Measurements from ENCODE around the gene NEU1. TPM values are rescaled to one million over a fixed set of nuclear protein-coding genes. Genes with fewer than 3 reads are reported as not detected.

NEU1 gene
- total RNA-seq, 1 donor from 2014 or later, result 21.3 TPM

GRCh38 chr6:31887173-31888007 lies 24.8 kb upstream of the NEU1 start:
- Mint-ChIP-seq H3K4me1 (ENCODE audit: low read depth) (no peaks in the 10 kb centered on the region), H3K4me3 (ENCODE audit: low read depth) (no peak overlapping the region), H3K36me3 (ENCODE audit: low read depth) (peaks cover 67% of the 10 kb centered on the region), H3K9me3 (no peaks in the 10 kb centered on the region), H3K27ac (no peak overlapping the region), H3K27me3 (ENCODE audit: low read depth) (no peaks in the 10 kb centered on the region)
- DNase-seq (ENCODE audit: low spot score), result no peak
- intact Hi-C loops (cut with micrococcal nuclease), result no loop called here

- no peaks in the 10 kb centered on the region for H3K4me1 Mint-ChIP-seq (ENCODE audit: low read depth)
- no peaks in the 10 kb centered on the region for H3K9me3 Mint-ChIP-seq
- no peaks in the 10 kb centered on the region for H3K27me3 Mint-ChIP-seq (ENCODE audit: low read depth)
- DNase-seq (ENCODE audit: low spot score), result no peak
- H3K27ac Mint-ChIP-seq, result no peak overlapping the region
- no peak overlapping the region for H3K4me3 Mint-ChIP-seq (ENCODE audit: low read depth)
- intact Hi-C loops (cut with micrococcal nuclease), result no loop called here
- peaks cover 64% of the 10 kb centered on the region for H3K36me3 Mint-ChIP-seq (ENCODE audit: low read depth)
These were observed 23.9 kb upstream of the NEU1 start for GRCh38 chr6:31886541-31886991.

DNA sequence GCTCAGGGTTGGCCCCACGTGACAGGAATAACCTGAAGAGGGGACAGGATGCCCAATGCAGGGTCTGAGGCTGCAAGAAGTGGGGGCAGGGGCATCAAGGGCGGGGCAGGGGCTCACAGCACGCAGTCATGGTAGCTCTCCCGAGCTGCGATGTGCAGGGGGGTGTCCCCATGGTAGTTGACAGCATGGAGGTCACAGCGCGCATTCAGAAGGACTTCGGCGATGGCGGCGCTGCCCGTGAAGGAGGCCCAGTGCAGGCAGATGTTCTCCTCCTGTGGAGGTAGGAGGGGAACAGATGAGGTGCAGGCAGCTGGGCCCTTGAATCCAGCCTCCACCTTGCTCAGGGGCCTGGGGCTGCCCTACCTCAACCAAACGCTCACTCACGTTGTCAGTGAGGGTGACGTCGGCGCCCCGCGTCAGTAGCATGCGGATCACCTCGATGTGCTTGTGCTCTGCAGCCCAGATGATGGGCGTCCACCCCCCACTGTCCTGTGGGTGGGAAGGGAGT lies 22.0 kb upstream of the NEU1 start:
- H3K27me3 Mint-ChIP-seq (ENCODE audit: low read depth), result no peaks in the 10 kb centered on the region
- no peaks in the 10 kb centered on the region for H3K9me3 Mint-ChIP-seq
- peaks cover 66% of the 10 kb centered on the region for H3K36me3 Mint-ChIP-seq (ENCODE audit: low read depth)
- intact Hi-C loops (cut with micrococcal nuclease), result no loop called here
- no peak overlapping the region for H3K27ac Mint-ChIP-seq
- no peak overlapping the region for H3K4me3 Mint-ChIP-seq (ENCODE audit: low read depth)
- DNase-seq (ENCODE audit: low spot score), result no peak
- no peaks in the 10 kb centered on the region for H3K4me1 Mint-ChIP-seq (ENCODE audit: low read depth)

- Mint-ChIP-seq H3K27me3 (ENCODE audit: low read depth) (no peaks in the 10 kb centered on the region), H3K4me3 (ENCODE audit: low read depth) (no peak overlapping the region), H3K27ac (no peak overlapping the region), H3K36me3 (ENCODE audit: low read depth) (peaks cover 60% of the 10 kb centered on the region), H3K9me3 (no peaks in the 10 kb centered on the region), H3K4me1 (ENCODE audit: low read depth) (no peaks in the 10 kb centered on the region)
- no peak for DNase-seq (ENCODE audit: low spot score)
- intact Hi-C loops (cut with micrococcal nuclease), result no loop called here
These were observed 21.1 kb upstream of the NEU1 start for GRCh38 chr6:31883676-31884075.

- Mint-ChIP-seq H3K27me3 (ENCODE audit: low read depth) (no peaks in the 10 kb centered on the region), H3K27ac (no peak overlapping the region), H3K9me3 (no peaks in the 10 kb centered on the region), H3K4me3 (ENCODE audit: low read depth) (no peak overlapping the region), H3K4me1 (ENCODE audit: low read depth) (no peaks in the 10 kb centered on the region), H3K36me3 (ENCODE audit: low read depth) (peaks cover 56% of the 10 kb centered on the region)
- DNase-seq (ENCODE audit: low spot score), result no peak
- intact Hi-C loops (cut with micrococcal nuclease), result no loop called here
These were observed 19.7 kb upstream of the NEU1 start for GRCh38 chr6:31882344-31882743.

GRCh38 chr6:31881136-31881859 lies 18.7 kb upstream of the NEU1 start:
- Mint-ChIP-seq H3K27ac (no peak overlapping the region), H3K4me3 (ENCODE audit: low read depth) (no peak overlapping the region), H3K36me3 (ENCODE audit: low read depth) (peaks cover 48% of the 10 kb centered on the region), H3K9me3 (no peaks in the 10 kb centered on the region), H3K27me3 (ENCODE audit: low read depth) (no peaks in the 10 kb centered on the region), H3K4me1 (ENCODE audit: low read depth) (no peaks in the 10 kb centered on the region)
- intact Hi-C loops (cut with micrococcal nuclease), result no loop called here
- DNase-seq (ENCODE audit: low spot score), result no peak

GRCh38 chr6:31880616-31881015 lies 18.0 kb upstream of the NEU1 start:
- Mint-ChIP-seq H3K36me3 (ENCODE audit: low read depth) (peaks cover 43% of the 10 kb centered on the region), H3K9me3 (no peaks in the 10 kb centered on the region), H3K27ac (no peak overlapping the region), H3K4me3 (ENCODE audit: low read depth) (no peak overlapping the region), H3K4me1 (ENCODE audit: low read depth) (peaks cover 2% of the 10 kb centered on the region), H3K27me3 (ENCODE audit: low read depth) (no peaks in the 10 kb centered on the region)
- intact Hi-C loops (cut with micrococcal nuclease), result no loop called here
- no peak for DNase-seq (ENCODE audit: low spot score)

DNA sequence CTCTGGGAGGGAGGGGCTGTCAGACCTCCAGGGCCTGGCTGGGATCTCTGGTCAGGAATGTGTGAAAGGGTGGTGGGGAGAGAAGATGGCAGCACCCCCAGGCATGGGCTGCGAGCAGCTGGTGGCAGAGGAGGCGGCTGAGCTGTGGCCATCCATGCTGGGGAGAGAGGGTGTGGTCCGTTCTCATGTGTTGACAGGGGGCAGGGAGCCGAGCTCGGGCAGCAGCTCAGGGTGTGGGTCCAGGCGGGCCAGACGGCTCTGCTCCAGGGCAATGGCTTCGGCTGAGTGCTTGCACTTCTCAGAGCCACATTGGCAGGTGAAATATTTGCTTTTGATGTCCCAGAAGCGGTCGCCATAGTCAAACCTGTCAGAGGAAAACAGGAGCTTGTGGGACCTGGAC lies 17.3 kb upstream of the NEU1 start:
- peaks cover 36% of the 10 kb centered on the region for H3K36me3 Mint-ChIP-seq (ENCODE audit: low read depth)
- H3K27me3 Mint-ChIP-seq (ENCODE audit: low read depth), result no peaks in the 10 kb centered on the region
- H3K4me3 Mint-ChIP-seq (ENCODE audit: low read depth), result no peak overlapping the region
- DNase-seq (ENCODE audit: low spot score), result no peak
- H3K4me1 Mint-ChIP-seq (ENCODE audit: low read depth), result peaks cover 4% of the 10 kb centered on the region
- intact Hi-C loops (cut with micrococcal nuclease), result no loop called here
- no peaks in the 10 kb centered on the region for H3K9me3 Mint-ChIP-seq
- no peak overlapping the region for H3K27ac Mint-ChIP-seq

GRCh38 chr6:31879143-31879542 lies 16.5 kb upstream of the NEU1 start:
- H3K4me1 Mint-ChIP-seq (ENCODE audit: low read depth), result peaks cover 4% of the 10 kb centered on the region
- H3K4me3 Mint-ChIP-seq (ENCODE audit: low read depth), result no peak overlapping the region
- H3K27ac Mint-ChIP-seq, result no peak overlapping the region
- no peaks in the 10 kb centered on the region for H3K9me3 Mint-ChIP-seq
- H3K27me3 Mint-ChIP-seq (ENCODE audit: low read depth), result no peaks in the 10 kb centered on the region
- DNase-seq (ENCODE audit: low spot score), result no peak
- intact Hi-C loops (cut with micrococcal nuclease), result no loop called here
- H3K36me3 Mint-ChIP-seq (ENCODE audit: low read depth), result peaks cover 35% of the 10 kb centered on the region

- no peak within 1 kb of the TSS for H3K27ac Mint-ChIP-seq
- peaks cover 4% of the 10 kb centered on the region for H3K4me1 Mint-ChIP-seq (ENCODE audit: low read depth)
- intact Hi-C loops (cut with micrococcal nuclease), result no loop called here
- H3K36me3 Mint-ChIP-seq (ENCODE audit: low read depth), result peaks cover 35% of the 10 kb centered on the region
- DNase-seq (ENCODE audit: low spot score), result no peak
- no peak within 1 kb of the TSS for H3K4me3 Mint-ChIP-seq (ENCODE audit: low read depth)
- no peaks in the 10 kb centered on the region for H3K9me3 Mint-ChIP-seq
- H3K27me3 Mint-ChIP-seq (ENCODE audit: low read depth), result no peaks in the 10 kb centered on the region
These were observed 16.1 kb upstream of the NEU1 start, which contains the start of gene SLC44A4 for GRCh38 chr6:31878726-31879125. SLC44A4 (minus strand) TSS chr6:31878997; CDS start chr6:31878980, 17 bp downstream.

- Mint-ChIP-seq H3K27ac (no peak overlapping the region), H3K36me3 (ENCODE audit: low read depth) (peaks cover 33% of the 10 kb centered on the region), H3K9me3 (no peaks in the 10 kb centered on the region), H3K4me3 (ENCODE audit: low read depth) (no peak overlapping the region), H3K27me3 (ENCODE audit: low read depth) (no peaks in the 10 kb centered on the region), H3K4me1 (ENCODE audit: low read depth) (peaks cover 4% of the 10 kb centered on the region)
- intact Hi-C loops (cut with micrococcal nuclease), result no loop called here
- no peak for DNase-seq (ENCODE audit: low spot score)
These were observed 15.6 kb upstream of the NEU1 start for GRCh38 chr6:31878222-31878621.

GRCh38 chr6:31877651-31878161 lies 15.1 kb upstream of the NEU1 start:
- intact Hi-C loops (cut with micrococcal nuclease), result no loop called here
- no peak for DNase-seq (ENCODE audit: low spot score)
- Mint-ChIP-seq H3K27me3 (ENCODE audit: low read depth) (no peaks in the 10 kb centered on the region), H3K27ac (no peak overlapping the region), H3K36me3 (ENCODE audit: low read depth) (peaks cover 28% of the 10 kb centered on the region), H3K9me3 (no peaks in the 10 kb centered on the region), H3K4me1 (ENCODE audit: low read depth) (peaks cover 4% of the 10 kb centered on the region), H3K4me3 (ENCODE audit: low read depth) (no peak overlapping the region)
